MG63 (cell line): ENCODE results near the gene SFTPA2. TPM values are rescaled to one million over a fixed set of nuclear protein-coding genes. Genes with fewer than 3 reads are reported as not detected.
A peak's percentile ranks its signal among the peaks of the same experiment; 100 is the strongest.
"Not testable (repeated sequence)": the region's sequence is repeated elsewhere in the genome, so short reads cannot be mapped to it uniquely, and the experiment has no call there.

Experiments
- DNase-seq: peaks from one replicate; pipeline ENCODE4 v3.0.0-alpha.2; 2020
- H3K27me3 ChIP-seq: fragments of 250-450 bp; sonication (Bioruptor Pico); 2 replicates; pipeline ENCODE4 v1.5.1; 2020; ENCODE audit warnings: mild to moderate bottlenecking, moderate library complexity
- H3K36me3 ChIP-seq: fragments of 250-450 bp; sonication (Bioruptor Pico); 2 replicates; pipeline ENCODE4 v1.5.1; 2020; ENCODE audit warnings: mild to moderate bottlenecking, moderate library complexity
- H3K4me3 ChIP-seq: fragments of 250-450 bp; sonication (Bioruptor Pico); 2 replicates; pipeline ENCODE4 v1.5.1; 2020; ENCODE audit warnings: mild to moderate bottlenecking, moderate library complexity
- H3K9me3 ChIP-seq: fragments of 250-450 bp; sonication (Bioruptor Pico); 2 replicates; pipeline ENCODE4 v1.5.1; 2020; ENCODE audit warnings: mild to moderate bottlenecking, moderate library complexity
- total RNA-seq: library from RNA; depleted of rRNA; stranded (reverse); fragments of >200 nt; shearing (Covaris generic); gene quantifications from 2 replicates; pipeline ENCODE4 v1.2.3, GENCODE V29; 2014; ENCODE audit warnings: low replicate concordance; rRNA removed

The SFTPA2 gene
- not detected in 2 replicates for total RNA-seq

DNA sequence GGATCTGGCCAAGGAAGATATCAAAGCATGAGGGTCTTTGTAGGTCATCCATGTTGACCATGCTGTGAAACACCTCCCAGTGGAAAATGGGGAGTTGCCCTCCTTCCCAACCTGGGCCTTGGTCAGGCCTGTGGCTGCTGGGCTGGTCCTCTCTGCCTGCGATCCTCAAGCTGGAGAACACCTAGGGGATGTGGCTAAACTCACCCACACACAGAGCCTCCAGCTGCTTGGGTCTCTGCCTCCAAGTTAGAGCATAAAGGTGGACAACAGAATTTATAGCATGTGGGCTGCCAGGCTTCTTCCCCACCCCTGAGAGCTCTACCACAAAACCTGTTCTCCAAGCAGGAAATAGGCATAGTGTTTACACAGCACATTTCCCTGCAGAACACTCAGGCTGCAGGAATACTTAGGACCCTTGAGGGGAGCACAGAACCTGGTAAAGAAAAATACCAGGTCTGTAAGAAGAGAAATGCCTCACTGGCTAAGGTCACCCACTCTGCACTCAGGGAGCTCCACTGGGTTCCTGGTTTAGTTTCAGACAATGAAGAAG lies at the start of gene SFTPA2:
Gene SFTPA2, minus strand, starts transcription at position 248 of the 550 bp plus-strand sequence. CDS start 924 bp downstream, outside the sequence.
- peaks cover 3% of the 10 kb centered on the region for H3K27me3 ChIP-seq
- H3K4me3 ChIP-seq, result no peak within 1 kb of the TSS
- no peaks in the 10 kb centered on the region for H3K9me3 ChIP-seq
- DNase-seq, result no peak
- H3K36me3 ChIP-seq, result no peaks in the 10 kb centered on the region

DNA sequence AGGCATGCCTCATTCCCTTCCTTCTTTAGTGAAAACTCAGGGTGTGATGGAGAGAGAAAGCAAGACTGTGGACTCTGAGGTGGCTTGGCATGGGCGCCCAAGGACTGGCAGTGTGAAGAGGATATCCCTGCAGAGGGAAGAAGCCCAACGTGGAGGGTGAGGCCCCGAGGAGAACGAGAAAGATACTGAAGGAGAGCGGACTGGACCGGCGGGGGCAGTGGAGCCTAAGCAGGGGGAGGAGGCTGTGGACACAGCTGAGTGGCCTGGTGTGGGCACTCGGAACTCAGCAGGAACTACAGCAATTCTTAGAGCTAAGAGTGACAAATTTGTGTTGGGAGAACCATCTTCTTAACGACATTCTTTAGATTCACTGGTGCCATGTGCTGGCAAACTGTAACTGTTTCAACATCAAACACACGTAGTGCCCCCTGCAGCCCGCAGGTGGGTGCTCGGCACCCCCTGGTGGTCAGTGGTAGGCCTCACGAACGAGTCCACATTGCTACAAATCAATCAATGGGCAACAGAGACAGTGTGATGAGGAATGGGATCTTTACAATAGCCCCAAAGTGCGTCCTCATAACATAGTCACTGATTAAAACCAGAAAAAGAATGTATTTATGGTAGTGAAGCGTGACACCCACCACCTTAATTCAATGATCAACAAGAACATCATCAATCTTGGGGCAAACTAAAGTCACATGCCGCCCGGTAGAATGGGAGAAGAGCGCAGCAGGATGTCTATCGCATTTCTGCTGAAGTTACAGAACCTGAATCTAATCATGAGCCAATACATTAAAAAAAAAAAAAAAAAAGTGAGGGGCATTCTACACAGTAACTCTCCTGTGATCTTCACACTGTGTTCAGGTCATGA lies 48.5 kb upstream of the SFTPA2 start:
- DNase-seq, result peak; percentile 20
- Histone ChIP-seq H3K9me3 (no peaks in the 10 kb centered on the region), H3K4me3 (no peak overlapping the region), H3K27me3 (no peaks in the 10 kb centered on the region; the same call in 1 of the 2 replicates), H3K36me3 (no peaks in the 10 kb centered on the region)

DNA sequence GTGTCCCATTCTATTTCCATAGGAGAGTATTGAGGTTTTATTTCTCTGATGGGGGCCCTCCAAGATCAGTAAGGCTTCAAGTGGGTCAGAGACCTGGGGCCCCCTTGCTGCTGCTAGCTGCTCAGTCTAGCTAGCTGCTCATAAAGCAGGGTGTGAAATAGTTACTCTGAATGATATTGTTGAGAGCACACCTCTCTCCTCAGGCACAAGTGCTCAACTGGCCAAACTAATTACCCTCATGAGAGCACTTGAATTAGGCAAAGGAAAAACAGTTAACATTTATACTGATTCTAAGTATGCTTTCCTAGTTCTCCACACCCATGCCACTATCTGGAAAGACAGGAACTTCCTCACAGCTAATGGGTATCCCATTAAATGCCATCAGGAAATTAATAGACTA lies 45.1 kb upstream of the SFTPA2 start:
- no peak for DNase-seq
- peaks cover 4% of the 10 kb centered on the region; the same call in 1 of the 2 replicates for H3K27me3 ChIP-seq
- no peaks in the 10 kb centered on the region for H3K9me3 ChIP-seq
- no peak overlapping the region for H3K4me3 ChIP-seq
- no peaks in the 10 kb centered on the region for H3K36me3 ChIP-seq

DNA sequence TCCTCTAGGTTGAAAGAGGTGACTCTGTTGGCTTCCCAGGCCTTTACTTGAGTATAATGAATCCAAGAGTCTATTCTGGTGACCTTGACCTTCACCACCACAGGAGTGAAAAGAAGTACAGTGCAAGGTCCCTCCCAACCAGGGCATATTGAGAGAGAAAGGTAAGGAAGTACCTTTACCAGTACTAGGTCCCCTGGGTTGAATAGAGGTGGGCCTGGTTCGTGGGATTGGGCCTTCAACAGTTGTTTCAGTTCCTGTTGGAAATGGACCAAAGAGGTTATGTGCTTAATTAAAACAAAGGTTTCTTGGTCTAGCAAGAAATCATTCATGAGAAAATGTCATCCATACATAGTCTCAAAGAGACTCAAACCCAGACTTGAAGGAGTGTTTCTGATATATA lies 44.1 kb upstream of the SFTPA2 start:
- peaks cover 6% of the 10 kb centered on the region; the same call in 1 of the 2 replicates for H3K27me3 ChIP-seq
- no peak for DNase-seq
- H3K4me3 ChIP-seq, result no peak overlapping the region
- no peaks in the 10 kb centered on the region for H3K36me3 ChIP-seq
- no peaks in the 10 kb centered on the region for H3K9me3 ChIP-seq

DNA sequence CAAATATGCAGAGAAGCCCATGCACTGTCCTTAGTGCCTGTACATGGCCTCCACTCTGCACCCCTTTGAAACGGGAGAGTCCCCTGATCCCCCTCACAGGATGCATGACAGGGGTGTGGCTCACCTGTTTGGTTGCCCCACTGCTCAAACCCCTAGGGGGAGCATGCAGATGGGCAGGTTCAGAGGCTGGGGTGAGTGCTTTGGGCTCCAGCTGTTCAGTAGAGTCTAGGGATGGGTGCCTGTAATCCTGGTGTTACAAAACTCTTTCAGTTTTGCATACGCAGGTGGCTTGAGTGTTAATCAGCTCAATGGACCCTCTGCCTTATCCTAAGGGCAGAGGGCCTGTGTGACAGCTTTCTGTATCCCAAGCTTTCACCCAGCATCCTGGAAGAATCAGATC lies 42.7 kb upstream of the SFTPA2 start:
- H3K36me3 ChIP-seq, result no peaks in the 10 kb centered on the region
- H3K27me3 ChIP-seq, result peaks cover 13% of the 10 kb centered on the region; the same call in 1 of the 2 replicates
- H3K4me3 ChIP-seq, result no peak overlapping the region
- DNase-seq, result no peak
- peaks cover 8% of the 10 kb centered on the region for H3K9me3 ChIP-seq

DNA sequence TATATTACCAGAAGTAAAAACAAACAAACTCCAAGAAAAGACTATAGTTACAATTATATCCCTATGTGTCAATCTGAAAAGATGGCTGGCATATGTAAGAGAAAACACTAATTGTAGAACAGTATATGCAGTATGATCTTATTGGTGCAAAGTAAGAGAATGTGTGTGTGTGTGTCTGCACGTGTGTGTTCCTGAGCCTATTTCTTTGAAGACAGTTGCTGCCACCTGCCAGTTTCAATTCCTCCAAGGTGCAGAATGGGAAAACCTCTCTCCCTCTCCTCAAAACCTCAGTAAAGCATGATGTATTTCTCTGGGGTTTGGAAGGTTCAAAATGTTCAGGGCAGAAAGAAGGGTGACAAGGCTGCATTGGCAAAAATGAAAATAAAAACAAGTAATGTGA lies 41.7 kb upstream of the SFTPA2 start:
- Histone ChIP-seq H3K4me3 (no peak overlapping the region), H3K36me3 (no peaks in the 10 kb centered on the region), H3K9me3 (peaks cover 14% of the 10 kb centered on the region), H3K27me3 (peaks cover 13% of the 10 kb centered on the region; the same call in 1 of the 2 replicates)
- DNase-seq, result no peak

DNA sequence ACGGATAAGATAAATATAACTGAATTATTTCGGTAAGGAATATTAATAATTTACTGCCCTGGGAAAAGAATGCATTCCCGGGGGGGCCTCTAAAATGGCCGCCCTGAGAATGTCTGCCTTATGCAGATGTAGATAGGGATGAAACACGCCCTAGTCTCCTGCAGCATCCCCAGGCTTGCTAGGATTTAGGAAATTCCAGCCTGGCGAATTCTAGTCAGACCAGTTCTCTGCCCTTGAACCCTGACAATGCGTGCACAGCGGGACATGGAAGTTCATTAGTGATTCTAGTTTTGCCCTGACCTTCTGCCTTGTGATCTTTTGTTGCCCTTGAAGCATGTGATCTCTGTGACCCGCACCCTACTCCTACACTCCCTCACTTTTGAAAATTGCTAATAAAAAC lies 39.4 kb upstream of the SFTPA2 start:
- not testable (repeated sequence) for DNase-seq

DNA sequence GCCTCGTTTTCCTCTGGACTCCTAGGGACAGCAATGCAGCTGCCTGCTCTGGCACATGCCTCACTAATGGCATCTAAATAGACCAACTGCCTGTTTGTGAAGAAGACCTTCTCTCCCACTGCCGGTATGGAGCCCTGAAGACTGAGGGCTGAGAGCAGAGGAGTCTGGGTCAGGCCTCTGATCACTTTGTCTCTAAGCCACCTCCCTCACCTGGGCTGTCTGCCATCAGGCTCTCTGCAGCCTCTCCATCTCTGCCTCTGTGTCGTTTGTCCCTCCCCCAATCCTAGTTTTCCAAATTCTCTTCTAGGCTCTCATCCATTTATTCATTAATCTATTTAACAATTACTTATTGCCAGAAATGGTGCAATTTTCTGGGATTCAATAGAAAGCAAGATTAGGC lies 35.3 kb upstream of the SFTPA2 start:
- Histone ChIP-seq H3K9me3 (peaks cover 14% of the 10 kb centered on the region), H3K27me3 (peaks cover 21% of the 10 kb centered on the region), H3K4me3 (no peak overlapping the region), H3K36me3 (no peaks in the 10 kb centered on the region)
- no peak for DNase-seq

More for the DNA sequence above, 39.4 kb upstream of the SFTPA2 start:
- not testable (repeated sequence) for H3K36me3 ChIP-seq, H3K4me3 ChIP-seq
- peaks cover 14% of the 10 kb centered on the region for H3K9me3 ChIP-seq
- peaks cover 20% of the 10 kb centered on the region for H3K27me3 ChIP-seq

DNA sequence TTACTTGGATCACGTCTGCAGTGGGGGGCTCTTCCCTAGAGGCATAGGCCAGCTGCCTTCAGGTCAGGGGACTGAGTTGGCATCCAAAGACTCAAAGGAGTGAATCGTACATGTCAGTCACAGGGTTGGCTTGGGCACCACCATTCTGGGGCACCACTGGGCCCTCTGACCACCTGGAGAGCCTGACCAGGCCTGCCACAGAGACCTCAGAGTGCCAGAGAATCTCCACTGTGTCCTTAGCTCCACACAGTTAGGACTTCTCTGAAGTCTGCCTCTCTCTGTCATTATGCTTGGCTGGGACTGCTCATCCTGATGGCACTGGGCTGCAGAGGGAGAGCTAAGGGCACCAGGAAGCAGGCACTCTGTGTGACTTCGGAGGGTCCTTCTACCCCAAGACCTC lies 34.4 kb upstream of the SFTPA2 start:
- peaks cover 17% of the 10 kb centered on the region for H3K27me3 ChIP-seq
- H3K36me3 ChIP-seq, DNase-seq, H3K4me3 ChIP-seq: not testable (repeated sequence)
- peaks cover 14% of the 10 kb centered on the region for H3K9me3 ChIP-seq

DNA sequence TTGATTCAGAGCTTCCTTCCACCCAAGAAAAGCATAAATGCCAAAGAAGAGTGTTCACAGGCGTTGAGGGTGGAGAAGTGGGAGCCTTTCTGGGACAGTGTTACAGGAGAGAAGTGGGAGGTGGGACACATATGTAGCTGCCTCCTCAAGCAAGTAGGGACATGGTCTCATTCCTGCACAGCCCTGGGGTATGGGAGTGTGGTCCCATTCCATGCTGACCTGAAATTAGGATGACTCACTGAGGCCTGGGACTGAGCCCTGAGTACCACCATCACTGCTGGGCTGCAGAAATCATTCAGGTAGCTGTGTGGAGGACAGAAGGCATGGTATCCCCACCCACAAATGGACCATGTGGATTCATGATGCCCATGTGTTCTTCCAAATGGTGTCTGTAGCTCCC lies 33.2 kb upstream of the SFTPA2 start:
- Histone ChIP-seq H3K36me3 (no peaks in the 10 kb centered on the region), H3K4me3 (no peak overlapping the region), H3K9me3 (peaks cover 10% of the 10 kb centered on the region), H3K27me3 (peaks cover 17% of the 10 kb centered on the region)
- no peak for DNase-seq

DNA sequence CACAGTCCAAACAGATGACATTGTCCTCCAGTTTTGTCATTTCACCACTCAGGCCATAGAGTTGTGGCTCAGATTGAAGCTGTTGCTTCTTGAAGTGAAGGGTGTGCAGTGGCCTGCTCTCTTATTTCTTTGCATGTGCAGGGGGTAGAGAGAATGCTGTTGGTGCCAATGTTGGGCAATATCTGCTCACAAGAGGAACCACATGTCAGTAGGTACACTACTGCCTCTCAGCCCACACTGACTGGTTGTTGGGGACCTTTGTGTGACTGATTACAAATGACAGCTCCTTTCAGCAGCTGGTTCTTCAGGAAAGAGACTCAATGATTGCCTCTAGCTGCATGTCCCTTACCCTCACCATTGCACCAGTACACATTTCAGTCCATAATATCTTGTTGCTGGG lies 28.6 kb upstream of the SFTPA2 start:
- Histone ChIP-seq H3K36me3 (no peaks in the 10 kb centered on the region), H3K27me3 (peaks cover 11% of the 10 kb centered on the region), H3K4me3 (no peak overlapping the region), H3K9me3 (no peaks in the 10 kb centered on the region)
- no peak for DNase-seq

DNA sequence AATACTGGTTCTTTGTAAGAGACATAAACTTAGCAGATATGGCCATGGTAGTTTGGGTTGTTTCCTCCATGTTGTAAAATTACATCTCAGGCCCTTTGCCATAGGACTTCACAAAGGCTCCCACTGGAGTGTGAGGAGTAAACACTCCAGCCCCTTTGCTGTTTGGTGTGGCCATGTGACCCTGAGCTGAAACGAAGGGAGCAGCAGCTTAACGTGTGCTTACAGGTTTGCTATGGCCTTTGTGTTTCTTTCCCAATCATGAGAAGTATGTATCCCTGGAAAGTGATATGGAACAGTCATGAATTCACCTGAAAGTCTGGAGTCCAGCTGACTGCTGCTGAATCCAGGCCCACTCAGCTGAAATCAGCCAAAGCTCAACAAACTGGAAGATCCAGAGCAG lies 26.7 kb upstream of the SFTPA2 start:
- Histone ChIP-seq H3K4me3 (no peak overlapping the region), H3K27me3 (peaks cover 11% of the 10 kb centered on the region), H3K9me3 (no peaks in the 10 kb centered on the region), H3K36me3 (no peaks in the 10 kb centered on the region)
- DNase-seq, result no peak

DNA sequence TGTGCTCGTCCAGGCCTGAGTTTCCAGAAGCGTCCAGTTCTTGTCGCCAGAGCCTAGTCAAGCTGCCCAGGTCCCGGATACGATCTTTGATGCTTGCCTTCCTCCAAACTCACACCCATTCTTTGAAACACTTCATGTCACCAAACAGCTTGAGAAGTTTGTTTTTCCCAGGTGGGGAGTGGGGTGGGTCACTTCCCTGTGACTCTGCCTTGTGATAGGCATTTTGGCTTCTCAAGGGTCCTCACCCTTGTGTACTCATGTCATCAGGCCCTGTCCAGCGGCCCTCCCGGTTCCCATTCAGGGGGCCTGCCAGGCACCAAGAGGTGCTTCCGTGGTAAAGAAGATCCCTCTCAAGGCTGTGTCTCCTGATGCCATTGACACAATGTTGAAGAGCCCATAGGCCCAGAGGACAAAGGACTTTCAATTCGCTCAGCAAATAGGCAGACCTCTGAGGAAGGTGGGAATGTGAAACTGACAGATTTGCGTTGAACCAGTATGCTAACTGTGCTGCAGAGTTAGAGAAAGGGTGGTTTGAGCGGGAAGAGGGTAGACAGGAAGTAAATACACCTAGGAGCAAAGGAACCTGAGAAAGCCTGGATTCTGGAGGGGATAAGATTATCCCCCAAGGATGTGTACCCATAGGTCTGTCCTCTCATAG lies 25.8 kb upstream of the SFTPA2 start:
- Histone ChIP-seq H3K36me3 (no peaks in the 10 kb centered on the region), H3K27me3 (peaks cover 11% of the 10 kb centered on the region), H3K9me3 (no peaks in the 10 kb centered on the region), H3K4me3 (no peak overlapping the region)
- no peak for DNase-seq

DNA sequence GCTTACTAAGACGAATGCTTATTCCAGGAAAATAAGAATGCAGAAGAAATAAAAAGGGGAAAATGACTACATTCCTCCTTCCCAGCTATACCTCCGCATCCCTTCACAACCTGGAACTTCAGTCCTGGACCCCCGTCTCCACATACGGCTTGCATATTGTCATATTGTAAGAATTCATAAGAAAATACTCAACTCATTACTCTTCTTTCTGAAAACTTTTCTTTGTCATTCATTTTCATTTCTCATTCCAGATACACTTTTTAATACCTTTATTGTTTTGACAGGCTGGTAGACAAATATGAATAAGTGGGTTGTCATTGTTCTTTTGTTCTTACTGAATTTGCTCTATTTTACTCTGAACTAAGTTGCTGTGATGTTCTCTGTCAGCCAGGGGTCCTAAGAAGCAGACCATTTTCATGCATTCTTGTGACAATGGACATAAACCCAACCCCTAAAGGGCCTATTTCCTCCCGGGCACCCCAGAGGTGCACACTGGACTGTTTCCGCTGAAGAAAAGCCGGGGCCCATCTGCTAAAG lies 23.3 kb upstream of the SFTPA2 start:
- Histone ChIP-seq H3K9me3 (no peaks in the 10 kb centered on the region), H3K4me3 (no peak overlapping the region), H3K27me3 (peaks cover 19% of the 10 kb centered on the region), H3K36me3 (no peaks in the 10 kb centered on the region)
- DNase-seq, result no peak

DNA sequence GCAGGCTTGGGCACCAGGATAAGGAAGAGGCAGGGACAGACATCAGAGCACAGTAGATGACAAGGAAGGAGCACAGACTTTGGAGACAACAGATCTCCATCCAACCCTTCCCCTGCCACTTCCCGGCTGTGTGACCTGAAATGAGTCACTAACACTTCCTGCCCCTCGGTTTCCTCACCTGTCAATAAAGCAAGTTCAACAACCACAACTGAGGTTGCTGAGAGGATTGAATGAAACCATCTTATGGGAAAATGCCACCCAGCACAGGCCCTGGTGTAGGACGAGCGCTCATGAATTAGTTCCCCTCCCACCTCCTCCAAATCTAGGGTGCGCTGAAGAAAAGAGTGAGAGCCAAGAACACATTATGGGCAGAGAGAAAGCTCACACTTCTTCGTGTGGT lies 22.7 kb upstream of the SFTPA2 start:
- H3K36me3 ChIP-seq, H3K4me3 ChIP-seq, H3K9me3 ChIP-seq, DNase-seq: not testable (repeated sequence)
- peaks cover 19% of the 10 kb centered on the region for H3K27me3 ChIP-seq

DNA sequence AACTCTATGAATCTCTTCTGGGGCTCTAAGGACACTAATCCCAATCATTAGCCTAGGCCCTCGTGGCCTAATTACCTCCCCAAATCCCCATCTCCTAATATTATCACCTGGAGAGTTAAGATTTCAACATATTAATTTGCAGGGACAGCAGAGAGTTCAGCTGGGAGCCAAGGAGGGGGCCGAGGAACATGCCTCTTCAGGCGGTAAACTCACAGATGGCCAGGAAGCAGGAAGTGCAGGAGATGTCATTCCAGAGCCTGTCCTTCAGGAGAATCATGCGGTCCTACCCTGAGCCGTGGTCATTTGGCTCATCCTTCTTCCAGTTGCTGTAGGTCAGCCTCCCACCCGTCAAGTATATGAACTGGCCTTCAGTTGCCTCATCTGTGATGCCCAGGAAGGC lies 21.9 kb upstream of the SFTPA2 start:
- Histone ChIP-seq H3K27me3 (peaks cover 25% of the 10 kb centered on the region), H3K36me3 (no peaks in the 10 kb centered on the region), H3K9me3 (no peaks in the 10 kb centered on the region), H3K4me3 (no peak overlapping the region)
- no peak for DNase-seq

DNA sequence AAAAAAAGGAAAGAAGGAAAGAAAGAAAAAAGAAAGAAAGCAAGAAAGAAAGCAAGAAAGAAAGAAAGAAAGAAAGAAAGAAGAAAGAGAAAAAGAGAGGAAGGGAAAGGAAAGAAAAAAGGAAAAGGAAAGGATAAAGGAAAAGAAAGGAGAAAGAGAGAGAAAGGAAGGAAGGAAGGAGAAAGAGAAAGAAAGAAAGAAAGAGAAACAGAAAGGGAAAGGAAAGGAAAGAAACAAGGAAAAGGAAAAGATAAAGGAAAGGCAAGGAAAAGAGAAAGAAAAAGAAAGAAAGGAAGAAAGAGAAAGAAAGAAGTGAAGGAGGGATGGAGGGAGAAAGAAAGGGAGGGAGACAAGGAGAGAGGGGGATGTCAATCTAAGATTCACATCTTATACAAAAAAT lies 20.8 kb upstream of the SFTPA2 start:
- DNase-seq, result no peak
- H3K36me3 ChIP-seq, result no peaks in the 10 kb centered on the region
- H3K4me3 ChIP-seq, result no peak overlapping the region
- no peaks in the 10 kb centered on the region for H3K9me3 ChIP-seq
- peaks cover 31% of the 10 kb centered on the region for H3K27me3 ChIP-seq
